CD14-positive monocyte (primary cell): ENCODE results near the gene TAF6. TPM values are rescaled to one million over a fixed set of nuclear protein-coding genes. Genes with fewer than 3 reads are reported as not detected.

Source experiments
- DNase-seq, 3 donors: peaks; one replicate each; pipeline ENCODE4 v3.0.0-alpha.2; 2011 to 2022
- H2AFZ ChIP-seq: 2 replicates; pipeline ENCODE4 v1.6.0; 2012; ENCODE audit warnings: mild to moderate bottlenecking, low read depth, low read length, inconsistent platforms; ENCODE audit not compliant: insufficient read depth, poor library complexity, severe bottlenecking
- H3K27ac ChIP-seq, 2 donors: 1 replicate in 1 of 2; 2 replicates in 1 of 2; pipeline ENCODE4 v1.5.1; 2012 to 2013; ENCODE audit warnings: low read length in 2 of 2, control low read depth in 1 of 2, inconsistent platforms in 1 of 2, low read depth in 1 of 2, mild to moderate bottlenecking in 1 of 2
- H3K27me3 ChIP-seq, 2 donors: one replicate each; pipeline versions ENCODE4 v1.6.0 to v1.6.1; 2011 to 2013; ENCODE audit warnings: low read length in 2 of 2; ENCODE audit not compliant: control insufficient read depth in 2 of 2, insufficient read depth in 2 of 2
- H3K36me3 ChIP-seq, 2 donors: replicated peaks in 1 of 2; 1 replicate in 1 of 2; 2 replicates in 1 of 2; pipeline versions ENCODE4 v1.5.1 to v1.6.1; 2012 to 2013; ENCODE audit warnings: low read length in 2 of 2, control low read depth in 1 of 2, inconsistent platforms in 1 of 2, mild to moderate bottlenecking in 1 of 2; ENCODE audit not compliant: insufficient read depth in 2 of 2, control insufficient read depth in 1 of 2
- H3K4me1 ChIP-seq, 2 donors: 1 replicate in 1 of 2; 2 replicates in 1 of 2; pipeline versions ENCODE4 v1.5.1 to v1.6.1; 2012 to 2013; ENCODE audit warnings: low read length in 2 of 2, control low read depth in 1 of 2, inconsistent platforms in 1 of 2, mild to moderate bottlenecking in 1 of 2, moderate library complexity in 1 of 2; ENCODE audit not compliant: insufficient read depth in 2 of 2, control insufficient read depth in 1 of 2
- H3K4me2 ChIP-seq: replicated peaks from 2 replicates; pipeline ENCODE3; 2012; ENCODE audit warnings: low read length, moderate library complexity, mild to moderate bottlenecking; ENCODE audit not compliant: poor library complexity, severe bottlenecking; ENCODE audit errors: extremely low read depth
- H3K4me3 ChIP-seq, 3 experiments: fragments of 200-600 bp in 1 of 3; sonication (generic) in 1 of 3; replicated peaks in 1 of 3; 1 replicate in 2 of 3; 2 replicates in 1 of 3; pipeline ENCODE4 v1.5.1; 2011 to 2013; ENCODE audit warnings: low read length in 3 of 3, mild to moderate bottlenecking in 3 of 3, control low read depth in 2 of 3, low read depth in 2 of 3, inconsistent platforms in 1 of 3, moderate library complexity in 1 of 3
- H3K79me2 ChIP-seq: 2 replicates; pipeline ENCODE4 v1.6.0; 2012; ENCODE audit warnings: mild to moderate bottlenecking, control low read depth, inconsistent platforms, low read length, moderate library complexity; ENCODE audit not compliant: insufficient read depth
- H3K9ac ChIP-seq: 2 replicates; pipeline ENCODE4 v1.6.0; 2017; ENCODE audit warnings: low read length, mild to moderate bottlenecking; ENCODE audit not compliant: insufficient read depth, poor library complexity, severe bottlenecking
- H3K9me3 ChIP-seq, 2 donors: replicated peaks in 1 of 2; 1 replicate in 1 of 2; 2 replicates in 1 of 2; pipeline versions ENCODE4 v1.5.1 to v1.6.1; 2012 to 2013; ENCODE audit warnings: low read length in 2 of 2, control low read depth in 1 of 2; ENCODE audit not compliant: control insufficient read depth in 1 of 2, insufficient read depth in 1 of 2
- H4K20me1 ChIP-seq: 2 replicates; pipeline ENCODE4 v1.6.0; 2012; ENCODE audit warnings: mild to moderate bottlenecking, low read length, control low read depth, moderate library complexity; ENCODE audit not compliant: insufficient read depth
- H3K27ac Mint-ChIP-seq, 7 donors: one replicate each; pipeline ENCODE4 v1.8.0; 2020; ENCODE audit warnings: mild to moderate bottlenecking in 7 of 7, mixed read lengths in 7 of 7, moderate library complexity in 6 of 7, inconsistent platforms in 2 of 7
- H3K27me3 Mint-ChIP-seq, 3 donors: one replicate each; pipeline ENCODE4 v1.8.0; 2021 to 2022; ENCODE audit warnings: low read depth in 3 of 3, mild to moderate bottlenecking in 3 of 3, mixed read lengths in 3 of 3, moderate library complexity in 3 of 3, inconsistent platforms in 1 of 3
- H3K36me3 Mint-ChIP-seq, 2 donors: one replicate each; pipeline ENCODE4 v1.8.0; 2020; ENCODE audit warnings: mixed read lengths in 2 of 2, inconsistent platforms in 1 of 2, mild to moderate bottlenecking in 1 of 2
- H3K4me1 Mint-ChIP-seq: one replicate; pipeline ENCODE4 v1.8.0; 2020; ENCODE audit warnings: mild to moderate bottlenecking, mixed read lengths
- H3K4me3 Mint-ChIP-seq, 2 donors: one replicate each; pipeline ENCODE4 v1.8.0; 2020; ENCODE audit warnings: mild to moderate bottlenecking in 2 of 2, mixed read lengths in 2 of 2, moderate library complexity in 1 of 2
- H3K9me3 Mint-ChIP-seq, 7 donors: one replicate each; pipeline ENCODE4 v1.8.0; 2020 to 2022; ENCODE audit warnings: mixed read lengths in 7 of 7, mild to moderate bottlenecking in 6 of 7, moderate library complexity in 6 of 7, inconsistent platforms in 2 of 7
- CTCF ChIP-seq: fragments of 200-600 bp; IDR thresholded peaks from one replicate; pipeline ENCODE4 v1.8.0; 2022; ENCODE audit warnings: antibody characterized with exemption, mild to moderate bottlenecking
- WGBS: methylation state at CpG from one replicate; pipeline ENCODE4 v1.1.5; 2013; ENCODE audit warnings: missing lambda C conversion rate; ENCODE audit not compliant: insufficient coverage; 5-methylcytosine and 5-hydroxymethylcytosine counted together
- intact Hi-C, 2 donors: fragments of 100-400 bp; cut with micrococcal nuclease; formaldehyde crosslinking; loops; one replicate each; pipeline versions ENCODE4 v1.15.0 to v1.15.1; 2023
- polyA plus RNA-seq, 3 donors: library from polyadenylated mRNA; depleted of rRNA in 1 of 3; unstranded in 2 of 3; stranded (reverse) in 1 of 3; fragments of 300-500 nt in 2 of 3; fragments of >200 nt in 1 of 3; fragmentation: Illumina TruSeq in 2 of 3; gene quantifications; 1 replicate in 2 of 3; 2 replicates in 1 of 3; pipeline ENCODE4 v1.2.3, GENCODE V29; 2012 to 2021

The TAF6 gene
- polyA plus RNA-seq, 3 donors: 9.6 to 28.9 (median 11.0) TPM

- peaks cover 17 to 18% of the 10 kb centered on the region in 2 donors for H3K36me3 ChIP-seq
- no peak overlapping the region for H2AFZ ChIP-seq
- no peak overlapping the region for H3K4me2 ChIP-seq
- peaks cover 29 to 38% of the 10 kb centered on the region in 2 donors for H3K4me1 ChIP-seq
- intact Hi-C loops: no loop called here
- 98% methylated on average over 13 of the region's 18 CpGs for WGBS
- Mint-ChIP-seq H3K27ac (no peak overlapping the region), H3K4me3 (no peak overlapping the region), H3K4me1 (peaks cover 32% of the 10 kb centered on the region), H3K9me3 (no peaks in the 10 kb centered on the region), H3K27me3 (peaks cover 9 to 24% (median 19%) of the 10 kb centered on the region in 3 donors), H3K36me3 (peaks cover 18 to 26% of the 10 kb centered on the region in 2 donors)
- H3K27me3 ChIP-seq: peaks cover 0 to 4% of the 10 kb centered on the region in 2 donors
- peaks cover 33% of the 10 kb centered on the region for H3K79me2 ChIP-seq
- no peak overlapping the region for H3K27ac ChIP-seq
- no peak overlapping the region for H3K4me3 ChIP-seq
- DNase-seq: no peak
- TF ChIP-seq CTCF: no peak
- H3K9me3 ChIP-seq: no peaks in the 10 kb centered on the region
- H3K9ac ChIP-seq: no peak overlapping the region
- peaks cover 30% of the 10 kb centered on the region for H4K20me1 ChIP-seq
Measured at GRCh38 chr7:100160067-100160466, 40.9 kb upstream of the TAF6 start.

GRCh38 chr7:100159099-100159623 lies 40.0 kb upstream of the TAF6 start:
- Histone ChIP-seq H3K36me3 (peaks cover 25 to 27% of the 10 kb centered on the region in 2 donors), H3K4me3 (peak overlapping the region; percentile 64 to 95 (median 78)), H3K4me2 (peak overlapping the region; percentile 94), H3K27ac (peak overlapping the region in 1 of 2 donors; percentile 79), H3K9ac (peak overlapping the region; percentile 86), H3K9me3 (no peaks in the 10 kb centered on the region), H3K4me1 (peaks cover 37 to 47% of the 10 kb centered on the region in 2 donors), H3K27me3 (peaks cover 0 to 4% of the 10 kb centered on the region in 2 donors), H4K20me1 (peaks cover 39% of the 10 kb centered on the region), H2AFZ (peak overlapping the region; percentile 85), H3K79me2 (peaks cover 42% of the 10 kb centered on the region)
- intact Hi-C loops: no loop called here
- 67% methylated on average over 2 of the region's 7 CpGs for WGBS
- no peak for TF ChIP-seq CTCF
- peak overlapping the region; percentile 80 to 81 for H3K4me3 Mint-ChIP-seq
- peaks cover 25 to 35% of the 10 kb centered on the region in 2 donors for H3K36me3 Mint-ChIP-seq
- peaks cover 9 to 21% (median 17%) of the 10 kb centered on the region in 3 donors for H3K27me3 Mint-ChIP-seq
- peak overlapping the region; percentile 41 to 84 (median 75) for H3K27ac Mint-ChIP-seq
- H3K4me1 Mint-ChIP-seq: peaks cover 34% of the 10 kb centered on the region
- no peaks in the 10 kb centered on the region for H3K9me3 Mint-ChIP-seq
- DNase-seq: peak in 1 of 3 donors; percentile 43
